ACC112 (cell line): ENCODE results near the gene CLDN6.

ENCODE experiments used
- H2AFZ ChIP-seq: fragments of 200-600 bp; sonication (generic); one replicate; pipeline ENCODE4 v1.6.0; 2017; ENCODE audit warnings: antibody characterized with exemption, low read length; ENCODE audit not compliant: unreplicated experiment
- H3K27ac ChIP-seq: fragments of 200-600 bp; sonication (generic); 2 replicates; pipeline ENCODE4 v1.5.1; 2014; ENCODE audit warnings: low read depth, mild to moderate bottlenecking, antibody characterized with exemption, low read length, moderate library complexity
- H3K27me3 ChIP-seq: fragments of 200-600 bp; sonication (generic); 2 replicates; pipeline ENCODE4 v1.6.1; 2014; ENCODE audit warnings: mild to moderate bottlenecking, antibody characterized with exemption, low read length, moderate library complexity, mixed read lengths; ENCODE audit not compliant: insufficient read depth
- H3K36me3 ChIP-seq: fragments of 200-600 bp; sonication (generic); 2 replicates; pipeline ENCODE4 v1.6.1; 2016; ENCODE audit warnings: mild to moderate bottlenecking, antibody characterized with exemption, low read length, moderate library complexity, mixed read lengths; ENCODE audit not compliant: insufficient read depth
- H3K4me1 ChIP-seq: fragments of 200-600 bp; sonication (generic); one replicate; pipeline ENCODE4 v1.6.1; 2016; ENCODE audit warnings: low read length, mixed read lengths; ENCODE audit not compliant: insufficient read depth, unreplicated experiment, control insufficient read depth
- H3K4me3 ChIP-seq: fragments of 200-600 bp; sonication (generic); 2 replicates; pipeline ENCODE4 v1.5.1; 2014; ENCODE audit warnings: mild to moderate bottlenecking, low read depth, low read length
- H3K79me2 ChIP-seq: fragments of 200-600 bp; sonication (generic); one replicate; pipeline ENCODE4 v1.6.0; 2016; ENCODE audit warnings: low read length; ENCODE audit not compliant: control insufficient read depth, unreplicated experiment, insufficient read depth

Gene CLDN6

DNA sequence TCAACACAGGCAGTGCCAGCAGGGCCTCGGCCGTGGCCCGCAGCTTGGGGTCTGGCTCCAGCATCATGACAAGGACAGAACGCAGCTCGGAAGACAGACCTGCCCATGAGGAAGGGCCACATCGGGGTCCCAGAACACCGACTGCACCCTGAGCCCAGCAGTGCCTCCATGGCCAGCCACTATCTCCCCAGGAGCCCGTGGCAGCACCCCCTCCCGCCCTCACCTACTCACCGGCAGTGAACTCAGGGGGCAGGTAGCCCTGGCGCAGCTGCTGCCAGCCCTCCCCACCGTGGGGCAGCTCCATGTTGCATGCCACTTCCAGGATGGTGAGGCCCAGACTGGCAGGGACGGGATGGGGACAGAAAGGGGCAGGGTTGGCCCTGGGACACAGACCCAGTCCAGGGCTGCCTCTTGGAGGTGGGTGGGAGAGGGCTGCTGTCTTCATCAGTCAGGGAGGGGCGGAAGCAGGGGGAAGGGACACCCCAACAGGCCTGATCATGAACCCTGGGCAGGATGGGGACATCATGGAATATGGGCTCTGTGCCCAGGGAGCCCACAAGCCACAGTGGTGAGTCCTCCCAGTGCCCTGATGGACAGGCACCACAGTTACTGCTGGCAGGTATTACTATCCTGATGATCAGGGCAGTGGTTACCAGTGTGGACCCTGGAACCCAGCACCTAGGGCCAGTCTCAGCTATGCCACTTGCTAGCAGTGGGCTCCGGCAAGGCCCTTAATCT lies 43.5 kb downstream of the CLDN6 start:
- Histone ChIP-seq H3K36me3 (no peaks in the 10 kb centered on the region), H3K4me3 (no peak overlapping the region), H3K27me3 (no peaks in the 10 kb centered on the region), H2AFZ (no peak overlapping the region), H3K79me2 (peaks cover 2% of the 10 kb centered on the region), H3K4me1 (peaks cover 3% of the 10 kb centered on the region), H3K27ac (no peak overlapping the region)

DNA sequence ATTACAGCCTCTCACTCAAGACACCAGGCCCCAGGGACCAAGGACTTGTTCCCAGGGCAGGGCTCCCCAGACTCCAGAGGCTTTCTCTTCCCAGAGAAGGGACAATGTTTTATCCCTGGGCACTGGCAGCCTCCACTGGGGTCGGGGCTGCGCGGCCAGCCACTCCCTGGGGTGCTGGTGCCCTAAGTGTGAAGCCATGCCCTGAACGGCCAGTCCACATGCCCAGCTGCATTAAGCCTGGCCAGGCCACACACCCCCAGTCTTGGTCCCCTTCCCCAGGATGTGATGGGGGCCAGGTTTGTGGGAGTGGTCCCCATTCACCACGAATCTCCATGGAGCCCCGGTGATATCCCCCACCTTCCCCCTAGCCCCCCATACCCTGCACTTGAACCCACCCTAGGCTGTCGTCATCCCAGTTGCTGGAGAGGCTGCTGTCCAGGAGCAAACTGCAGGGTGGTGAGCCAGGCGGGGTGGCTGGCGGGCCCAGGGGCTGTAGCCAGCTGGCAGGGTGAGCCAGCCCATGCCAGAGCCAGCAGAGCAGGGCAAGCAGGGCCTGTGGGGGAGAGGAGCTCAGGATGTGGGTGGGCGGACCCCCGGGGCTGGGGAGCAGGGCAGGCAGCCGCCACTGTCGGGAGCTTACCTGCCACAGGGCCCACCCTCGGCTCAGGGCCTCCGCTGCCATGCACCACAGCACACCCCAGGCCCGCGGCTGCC lies 44.2 kb downstream of the CLDN6 start:
- Histone ChIP-seq H2AFZ (no peak overlapping the region), H3K27me3 (no peaks in the 10 kb centered on the region), H3K4me3 (no peak overlapping the region), H3K36me3 (no peaks in the 10 kb centered on the region), H3K4me1 (peaks cover 3% of the 10 kb centered on the region), H3K79me2 (no peaks in the 10 kb centered on the region), H3K27ac (no peak overlapping the region)

DNA sequence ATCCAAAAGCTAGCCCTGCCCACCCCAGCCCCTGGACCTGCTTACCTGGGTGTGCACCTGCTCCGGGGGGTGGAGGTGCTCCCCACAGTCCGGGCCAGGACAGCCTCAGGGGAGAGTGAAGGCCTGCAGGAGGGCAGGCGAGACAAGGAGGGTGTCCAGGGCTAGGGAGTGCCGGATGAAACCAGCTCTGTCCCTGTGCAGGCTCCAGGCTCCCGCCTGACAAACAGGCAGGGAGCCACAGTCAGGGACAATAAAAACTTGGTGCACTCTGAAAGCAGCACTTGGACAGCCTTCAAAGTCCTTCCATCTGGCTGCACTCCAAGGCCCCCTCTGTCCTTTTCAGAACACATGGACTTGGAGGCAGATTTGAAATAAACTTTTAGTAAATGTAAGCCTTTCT lies 44.9 kb downstream of the CLDN6 start:
- Histone ChIP-seq H3K4me1 (peaks cover 9% of the 10 kb centered on the region), H3K36me3 (no peaks in the 10 kb centered on the region), H3K4me3 (no peak overlapping the region), H2AFZ (no peak overlapping the region), H3K27me3 (peaks cover 1% of the 10 kb centered on the region; the same call in 1 of the 2 replicates), H3K79me2 (no peaks in the 10 kb centered on the region), H3K27ac (no peak overlapping the region)

DNA sequence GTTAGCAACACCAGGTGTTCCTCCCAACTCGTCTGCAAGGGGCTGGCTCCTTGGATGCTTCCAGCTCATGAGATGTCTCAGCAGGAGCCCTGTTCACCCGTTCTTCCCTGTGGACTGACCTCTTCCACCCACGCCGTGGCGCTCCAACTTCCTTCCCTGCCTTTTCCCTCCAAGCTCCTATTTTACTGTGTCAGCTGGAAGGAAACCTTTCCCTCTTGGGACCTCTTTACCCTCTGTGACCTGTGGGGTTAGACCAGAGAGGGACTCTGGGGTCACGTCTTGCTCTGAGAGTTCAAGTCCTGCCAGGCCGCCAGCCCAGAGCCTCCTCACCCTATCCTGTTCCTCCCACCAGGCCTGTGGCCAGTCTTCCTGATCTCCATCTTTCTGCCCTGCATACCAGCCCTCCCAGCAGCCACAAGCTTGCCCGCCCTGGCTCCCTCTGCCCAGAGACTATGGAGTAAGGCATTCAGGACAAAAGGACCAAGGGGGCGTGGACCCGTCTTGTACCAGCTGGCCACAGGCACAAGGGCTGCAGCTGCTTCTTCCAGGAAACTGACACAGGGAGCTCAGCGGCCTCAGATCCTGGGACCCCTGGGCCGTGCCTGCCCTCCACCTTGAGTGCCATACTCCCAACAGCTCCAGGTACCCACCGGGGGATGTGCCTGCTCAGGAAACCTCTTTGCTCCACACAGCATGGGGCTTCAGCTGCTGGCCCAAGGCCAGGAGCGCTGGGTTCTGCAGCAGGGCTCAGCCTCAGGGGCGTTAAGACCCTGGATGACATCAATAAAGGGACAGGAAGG lies 45.8 kb downstream of the CLDN6 start:
- Histone ChIP-seq H3K4me1 (peaks cover 9% of the 10 kb centered on the region), H3K27ac (no peak overlapping the region), H3K4me3 (no peak overlapping the region), H3K36me3 (no peaks in the 10 kb centered on the region), H2AFZ (no peak overlapping the region), H3K79me2 (no peaks in the 10 kb centered on the region), H3K27me3 (peaks cover 10% of the 10 kb centered on the region; the same call in 1 of the 2 replicates)

DNA sequence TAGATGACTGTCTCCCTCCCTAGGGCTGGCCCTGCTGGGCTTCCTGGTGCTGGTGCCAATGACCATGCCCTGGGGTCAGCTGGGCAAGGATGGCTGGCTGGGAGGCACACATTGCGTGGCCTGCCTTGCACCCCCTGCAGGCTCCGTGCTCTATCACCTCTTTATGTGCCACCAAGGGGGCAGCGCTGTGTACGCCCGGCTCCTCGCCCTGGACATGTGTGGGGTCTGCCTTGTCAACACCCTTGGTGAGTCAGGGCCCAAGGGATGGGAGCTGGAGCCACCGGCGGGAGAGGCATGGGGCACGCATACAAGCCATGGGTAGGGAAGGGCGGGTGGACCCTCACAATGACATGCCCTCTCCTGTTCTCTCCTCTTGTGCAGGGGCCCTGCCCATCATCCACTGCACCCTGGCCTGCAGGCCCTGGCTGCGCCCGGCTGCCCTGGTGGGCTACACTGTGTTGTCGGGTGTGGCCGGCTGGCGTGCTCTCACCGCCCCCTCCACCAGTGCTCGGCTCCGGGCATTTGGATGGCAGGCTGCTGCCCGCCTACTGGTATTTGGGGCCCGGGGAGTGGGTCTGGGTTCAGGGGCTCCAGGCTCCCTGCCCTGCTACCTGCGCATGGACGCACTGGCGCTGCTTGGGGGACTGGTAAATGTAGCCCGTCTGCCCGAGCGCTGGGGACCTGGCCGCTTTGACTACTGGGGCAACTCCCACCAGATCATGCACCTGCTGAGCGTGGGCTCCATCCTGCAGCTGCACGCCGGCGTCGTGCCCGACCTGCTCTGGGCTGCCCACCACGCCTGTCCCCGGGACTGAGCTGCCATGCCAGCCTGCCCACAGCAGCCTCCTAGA lies 46.6 kb downstream of the CLDN6 start:
- no peak overlapping the region for H3K27ac ChIP-seq
- peak overlapping the region; percentile 94; the same call in 1 of the 2 replicates for H3K4me3 ChIP-seq
- no peaks in the 10 kb centered on the region for H3K36me3 ChIP-seq
- H3K79me2 ChIP-seq: no peaks in the 10 kb centered on the region
- peaks cover 9% of the 10 kb centered on the region for H3K4me1 ChIP-seq
- H2AFZ ChIP-seq: no peak overlapping the region
- H3K27me3 ChIP-seq: peaks cover 18% of the 10 kb centered on the region; the same call in 1 of the 2 replicates

DNA sequence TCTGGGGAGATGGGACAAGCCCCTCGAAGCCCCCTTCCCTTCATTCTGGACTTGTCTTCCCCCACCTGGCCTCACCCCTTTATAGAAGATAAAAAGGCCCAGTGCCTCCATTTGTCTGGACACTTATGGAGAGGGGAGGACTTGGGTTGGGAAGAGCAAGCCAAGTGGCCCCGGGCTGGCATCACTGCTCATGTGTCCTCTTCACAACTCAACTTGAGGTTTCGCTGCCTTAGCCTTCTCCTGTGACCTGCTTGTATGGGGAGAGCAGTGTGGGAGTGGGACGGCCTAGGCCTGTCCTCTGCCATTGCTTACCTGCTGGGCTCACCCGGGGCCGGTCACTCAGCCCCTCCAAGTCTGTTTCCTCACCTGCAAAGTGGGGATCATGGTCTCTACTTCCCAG lies 47.4 kb downstream of the CLDN6 start:
- H3K36me3 ChIP-seq: no peaks in the 10 kb centered on the region
- H3K27ac ChIP-seq: no peak overlapping the region
- peaks cover 22% of the 10 kb centered on the region; the same call in 1 of the 2 replicates for H3K27me3 ChIP-seq
- peaks cover 9% of the 10 kb centered on the region for H3K4me1 ChIP-seq
- H3K79me2 ChIP-seq: no peaks in the 10 kb centered on the region
- H3K4me3 ChIP-seq: peak overlapping the region; percentile 94
- no peak overlapping the region for H2AFZ ChIP-seq

DNA sequence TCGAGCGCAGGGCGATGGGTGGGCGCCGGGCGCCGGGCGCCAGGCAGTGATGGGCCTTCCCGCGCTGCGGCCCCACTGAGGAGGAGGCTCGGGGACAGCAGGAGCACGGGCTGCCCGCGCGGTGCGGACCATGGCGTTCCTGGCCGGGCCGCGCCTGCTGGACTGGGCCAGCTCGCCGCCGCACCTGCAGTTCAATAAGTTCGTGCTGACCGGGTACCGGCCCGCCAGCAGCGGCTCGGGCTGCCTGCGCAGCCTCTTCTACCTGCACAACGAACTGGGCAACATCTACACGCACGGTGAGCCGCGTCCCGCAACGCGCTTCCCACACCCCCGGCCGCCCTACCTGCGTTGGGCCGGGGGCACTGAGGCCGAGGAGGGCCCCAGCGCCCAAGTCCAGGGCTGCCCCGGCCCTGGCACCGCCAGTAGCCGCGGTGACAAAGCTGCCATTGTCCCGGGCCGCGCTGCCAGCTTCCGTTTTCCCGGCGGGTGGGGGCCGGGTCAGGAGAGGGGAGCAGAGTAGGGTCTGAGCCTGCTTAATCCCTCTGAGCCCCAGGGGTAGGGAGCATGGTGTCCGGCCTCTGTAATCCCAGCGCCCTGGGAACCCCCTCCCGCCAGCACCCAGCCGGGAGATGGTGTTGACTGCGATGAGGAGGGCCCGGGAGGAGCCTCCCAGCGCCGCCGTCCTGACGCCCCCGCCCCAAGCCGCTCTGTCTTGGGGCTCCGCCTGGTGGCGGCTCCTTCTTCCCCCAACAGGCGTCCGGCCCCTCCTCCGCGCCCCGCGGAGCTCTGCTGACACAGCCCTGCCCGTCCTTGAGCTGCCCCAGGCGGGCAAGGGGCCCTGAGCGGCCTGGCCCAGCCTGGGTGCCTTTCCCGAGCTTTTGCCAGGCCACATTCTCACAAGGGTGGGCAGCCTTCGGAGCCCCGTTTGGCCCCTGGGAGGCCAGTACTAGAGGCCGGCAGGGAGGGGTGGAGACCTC lies 48.1 kb downstream of the CLDN6 start:
- peak overlapping the region; percentile 91 for H2AFZ ChIP-seq
- peaks cover 9% of the 10 kb centered on the region for H3K4me1 ChIP-seq
- peaks cover 26% of the 10 kb centered on the region; the same call in 1 of the 2 replicates for H3K27me3 ChIP-seq
- no peak overlapping the region for H3K27ac ChIP-seq
- H3K79me2 ChIP-seq: no peaks in the 10 kb centered on the region
- no peaks in the 10 kb centered on the region for H3K36me3 ChIP-seq
- H3K4me3 ChIP-seq: peak overlapping the region; percentile 94

DNA sequence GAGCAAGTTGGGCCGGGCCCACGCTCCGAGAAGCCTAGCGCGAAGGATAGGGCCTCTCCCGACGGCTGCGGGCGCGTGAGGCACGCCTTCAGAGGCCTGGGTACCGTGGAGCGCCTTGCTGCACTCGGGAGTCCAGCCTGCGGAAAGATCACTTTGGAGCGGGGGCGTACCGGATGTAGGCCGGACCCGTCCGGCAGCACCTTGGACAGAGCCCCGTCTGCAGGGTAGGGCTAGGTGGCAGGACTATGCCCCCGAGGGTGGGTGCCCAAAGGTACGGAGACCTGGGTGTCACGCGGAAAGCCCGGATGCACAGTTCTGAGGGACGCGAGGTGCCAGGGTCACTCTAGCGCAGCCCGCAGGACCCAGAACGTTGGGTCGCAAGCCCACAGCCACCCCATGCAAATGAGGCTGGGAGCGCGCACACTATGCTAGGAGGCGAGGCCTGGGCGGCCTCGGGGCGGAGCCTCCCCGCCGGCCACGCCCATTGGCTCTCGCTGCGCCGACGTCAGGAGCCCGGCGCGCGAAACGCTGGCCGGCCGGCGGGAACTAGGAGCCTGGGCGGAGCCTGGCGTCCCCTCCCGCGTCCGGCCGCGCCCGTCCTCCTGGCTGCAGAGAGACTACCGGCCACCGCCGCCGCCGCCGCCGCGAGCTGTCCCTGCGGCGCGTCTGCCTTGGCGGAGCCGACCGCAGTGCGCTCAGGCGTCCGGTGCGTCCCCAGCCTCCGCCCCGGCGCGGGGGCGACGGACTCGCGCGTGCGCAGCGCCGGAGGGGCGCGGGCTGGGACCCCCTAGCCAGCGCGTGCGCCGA lies 49.0 kb downstream of the CLDN6 start, which contains the start of gene PAQR4:
PAQR4 (plus strand) TSS at position 611 of the 807 bp plus-strand sequence. CDS start 327 bp downstream, outside the sequence.
- Histone ChIP-seq H3K4me3 (peak within 1 kb of the TSS; percentile 94), H3K4me1 (peaks cover 16% of the 10 kb centered on the region)

DNA sequence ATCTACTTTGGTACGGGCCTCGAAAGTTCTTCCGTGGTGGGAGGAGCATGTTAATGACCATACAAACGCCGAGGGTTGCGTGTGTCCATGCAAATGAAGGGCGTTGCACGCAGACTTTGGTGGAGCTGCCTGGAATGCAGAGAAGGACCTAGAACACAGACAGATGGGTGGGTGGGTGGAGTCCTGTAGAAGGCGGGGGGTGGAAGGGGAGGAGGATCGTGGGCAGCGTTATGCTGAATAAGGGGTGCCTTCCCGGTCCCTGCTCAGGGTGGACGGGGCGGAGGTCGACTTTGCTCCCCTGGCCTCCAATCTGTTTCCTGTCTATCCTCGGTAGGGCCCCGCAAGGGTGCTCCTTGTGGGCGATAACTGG lies 49.6 kb downstream of the CLDN6 start:
- Histone ChIP-seq H3K27ac (no peak overlapping the region), H3K79me2 (no peaks in the 10 kb centered on the region), H3K4me1 (peaks cover 18% of the 10 kb centered on the region), H3K27me3 (peaks cover 40% of the 10 kb centered on the region), H2AFZ (no peak overlapping the region), H3K4me3 (peak overlapping the region; percentile 94), H3K36me3 (no peaks in the 10 kb centered on the region)

More for the DNA sequence above, 49.0 kb downstream of the CLDN6 start, which contains the start of gene PAQR4:
- no peaks in the 10 kb centered on the region for H3K79me2 ChIP-seq
- peak within 1 kb of the TSS; percentile 91 for H2AFZ ChIP-seq
- H3K36me3 ChIP-seq: no peaks in the 10 kb centered on the region
- peaks cover 35% of the 10 kb centered on the region for H3K27me3 ChIP-seq
- no peak within 1 kb of the TSS for H3K27ac ChIP-seq
